ENCODE measurements around the gene TMEM53.

GRCh38 chr1:44705470-44705869 is 31.2 kb upstream of the TMEM53 start:
- TF ChIP-seq CTCF (IDR thresholded peaks at IDR 0.05) (no peak), POLR2AphosphoS5 (IDR thresholded peaks at IDR 0.05) (no peak), POLR2A (IDR thresholded peaks at IDR 0.05) (no peak)
